DND-41 (cell line): ENCODE data around the gene MSI2.

ENCODE experiments used
- CTCF ChIP-seq: IDR thresholded peaks from 2 replicates; pipeline ENCODE4 v1.5.1; 2012; ENCODE audit warnings: borderline replicate concordance, low read length, moderate library complexity, mild to moderate bottlenecking; ENCODE audit not compliant: poor library complexity, severe bottlenecking; ENCODE audit errors: extremely low read depth
- EZH2 ChIP-seq: IDR thresholded peaks from 3 replicates; pipeline ENCODE4 v1.6.1; 2012; ENCODE audit warnings: borderline replicate concordance, low read depth, mild to moderate bottlenecking, moderate library complexity, low read length, inconsistent platforms; ENCODE audit not compliant: severe bottlenecking

DNA sequence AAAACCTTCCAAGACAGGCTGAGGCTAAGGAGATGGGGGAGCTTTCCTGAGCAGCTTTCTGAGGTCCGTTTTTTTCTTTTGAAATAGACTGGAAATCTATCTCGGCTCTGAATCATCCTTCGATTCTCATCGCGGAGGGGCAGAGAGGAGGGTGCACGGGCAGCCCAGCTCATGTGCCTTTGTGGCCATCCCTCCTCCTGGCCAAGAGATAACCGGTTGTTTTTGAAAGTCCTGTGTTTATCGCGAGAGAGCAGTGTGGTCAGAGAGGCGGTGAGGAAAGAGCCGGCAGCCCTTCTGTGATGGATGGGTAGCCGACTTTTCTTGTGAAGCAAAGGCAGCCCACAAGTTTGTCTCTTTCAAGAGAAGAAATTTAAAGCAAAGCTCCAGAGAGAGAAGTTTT lies 297.2 kb downstream of the MSI2 start:
- TF ChIP-seq CTCF (no peak), EZH2 (no peak)
